Ishikawa (cell line): ENCODE data around the gene RNF220.

ENCODE experiments used
- CEBPB ChIP-seq: IDR thresholded peaks from 2 replicates; pipeline ENCODE4 v1.6.1; 2012
- CREB1 ChIP-seq: IDR thresholded peaks from 2 replicates; pipeline ENCODE4 v1.6.1; 2012; ENCODE audit warnings: low read depth
- EGR1 ChIP-seq: IDR thresholded peaks from 2 replicates; pipeline ENCODE4 v1.6.1; 2012
- EP300 ChIP-seq: IDR thresholded peaks from 2 replicates; pipeline ENCODE4 v1.6.1; 2012; ENCODE audit warnings: borderline replicate concordance
- FOXM1 ChIP-seq: IDR thresholded peaks from 2 replicates; pipeline ENCODE4 v1.6.1; 2012; ENCODE audit warnings: low read depth, borderline replicate concordance
- MAX ChIP-seq: IDR thresholded peaks from 2 replicates; pipeline ENCODE4 v1.6.1; 2012
- NFIC ChIP-seq: IDR thresholded peaks from 2 replicates; pipeline ENCODE4 v1.6.1; 2012
- REST ChIP-seq: IDR thresholded peaks from 2 replicates; pipeline ENCODE4 v1.6.1; 2012; ENCODE audit warnings: low read depth, mild to moderate bottlenecking
- TAF1 ChIP-seq: IDR thresholded peaks from 2 replicates; pipeline ENCODE4 v1.6.1; 2012; ENCODE audit warnings: low read depth, mild to moderate bottlenecking
- TCF12 ChIP-seq: IDR thresholded peaks from 2 replicates; pipeline ENCODE4 v1.6.1; 2012; ENCODE audit warnings: low read depth
- TEAD4 ChIP-seq: IDR thresholded peaks from 2 replicates; pipeline ENCODE4 v1.6.1; 2012
- USF1 ChIP-seq: IDR thresholded peaks from 2 replicates; pipeline ENCODE4 v1.6.1; 2012
- YY1 ChIP-seq: IDR thresholded peaks from 2 replicates; pipeline ENCODE4 v1.6.1; 2012; ENCODE audit warnings: low read depth

GRCh38 chr1:44603718-44604117 is 198.7 kb downstream of the RNF220 start:
- TF ChIP-seq CREB1 (no peak), CEBPB (no peak), TAF1 (no peak), EGR1 (no peak), TCF12 (peak; percentile 38; the same call in 1 of the 2 replicates), MAX (no peak), FOXM1 (no peak), YY1 (no peak), EP300 (no peak), USF1 (no peak), NFIC (0 out of 2 replicates have a peak, but pooled peaks have one; percentile 18), REST (no peak), TEAD4 (no peak)
